ENCODE results near the gene ATP1B2. TPM values are rescaled to one million over a fixed set of nuclear protein-coding genes. Genes with fewer than 3 reads are reported as not detected.

The ATP1B2 gene
- polyA plus RNA-seq, 1 of the 3 experiments (the other 2 are of a cell fraction), result 0.05 TPM

- H3K4me1 ChIP-seq (ENCODE audit: control insufficient read depth in 1 of 2, insufficient read depth in 2 of 2, low read depth in 1 of 2, low read length in 1 of 2), result peaks cover 0 to 10% of the 10 kb centered on the region in 2 experiments; a peak in 1 of 4 replicates
- no peak overlapping the region for H3K4me2 ChIP-seq
- CTCF ChIA-PET, result interaction anchor here (0.6 to 11.8 kb wide), 14 partner anchors 8 to 90 kb away, joined by 3 to 166 read pairs (median 6); partner anchors contain the start of genes ATP1B2, EFNB3, TP53 and WRAP53
- no peaks in the 10 kb centered on the region for H3K9me3 ChIP-seq
- H3K27me3 ChIP-seq (ENCODE audit: insufficient read depth), result no peaks in the 10 kb centered on the region
- H3K36me3 ChIP-seq (replicated peaks in 1 of 2; ENCODE audit: control insufficient read depth in 1 of 2, insufficient read depth in 2 of 2, low read length in 1 of 2), result no peaks in the 10 kb centered on the region
- WGBS (ENCODE audit: low lambda C conversion rate), result 22% methylated on average over 5 of the region's 5 CpGs
- H2AFZ ChIP-seq (ENCODE audit: low read depth), result no peak overlapping the region
- no peaks in the 10 kb centered on the region for H3K9me2 ChIP-seq
- H4K20me1 ChIP-seq (ENCODE audit: insufficient read depth), result no peaks in the 10 kb centered on the region
- H3K9ac ChIP-seq, result no peak overlapping the region
- POLR2A ChIA-PET, result interaction anchor here (0.6 to 2.1 kb wide), 3 partner anchors 53 to 298 kb away, joined by 3 to 17 read pairs (median 3); partner anchors contain the start of genes TP53 and WRAP53
- H3K27ac ChIP-seq (ENCODE audit: low read depth in 2 of 2, low read length in 1 of 2), result no peak overlapping the region
- no peaks in the 10 kb centered on the region for H3K79me2 ChIP-seq (ENCODE audit: insufficient read depth)
- H3K4me3 ChIP-seq (ENCODE audit: low read depth in 2 of 2, low read length in 1 of 2), result no peak overlapping the region
- H3F3A ChIP-seq (replicated peaks; ENCODE audit: insufficient read depth), result no peaks in the 10 kb centered on the region
- peak; percentile 89 for DNase-seq
- TF ChIP-seq TEAD4 (IDR thresholded peaks at IDR 0.05; ENCODE audit: borderline replicate concordance, insufficient read depth) (no peak), USF2 (IDR thresholded peaks at IDR 0.05; ENCODE audit: borderline replicate concordance, low read depth, low read length) (no peak), SMC3 (IDR thresholded peaks at IDR 0.05; ENCODE audit: low read depth, low read length) (peak; percentile 80), PBX3 (IDR thresholded peaks at IDR 0.05) (no peak), RFX5 (IDR thresholded peaks at IDR 0.05; ENCODE audit: low read length) (no peak), POLR2AphosphoS5 (IDR thresholded peaks at IDR 0.05; ENCODE audit: low read depth, low read length) (no peak), REST (IDR thresholded peaks at IDR 0.05; ENCODE audit: low read depth, low read length) (no peak), EZH2phosphoT487 (IDR thresholded peaks at IDR 0.05; ENCODE audit: borderline replicate concordance, low read depth) (no peak), YY1 (IDR thresholded peaks at IDR 0.05; ENCODE audit: low read depth) (no peak), EP300 (IDR thresholded peaks at IDR 0.05; ENCODE audit: borderline replicate concordance in 1 of 2, low read depth in 1 of 2, low read length in 1 of 2) (0 out of 4 replicates have a peak, but pooled peaks of 1 of the 2 experiments have one; percentile 22), TCF12 (IDR thresholded peaks at IDR 0.05) (no peak), JUND (IDR thresholded peaks at IDR 0.05) (no peak), ZBTB33 (IDR thresholded peaks at IDR 0.05; ENCODE audit: borderline replicate concordance, low read depth) (no peak), GATA2 (CRISPR knock-in tag; IDR thresholded peaks at IDR 0.05) (no peak), IRF3 (IDR thresholded peaks at IDR 0.05; ENCODE audit: low read depth, low read length) (no peak), RXRA (IDR thresholded peaks at IDR 0.05; ENCODE audit: borderline replicate concordance, low read depth) (no peak), CHD2 (IDR thresholded peaks at IDR 0.05; ENCODE audit: low read length, partially characterized antibody) (no peak), SIN3A (IDR thresholded peaks at IDR 0.05; ENCODE audit: borderline replicate concordance, low read depth, low read length) (no peak), FOXM1 (IDR thresholded peaks at IDR 0.05; ENCODE audit: low read depth) (no peak), GABPA (IDR thresholded peaks at IDR 0.05; ENCODE audit: low read depth) (no peak), USF1 (IDR thresholded peaks at IDR 0.05; ENCODE audit: borderline replicate concordance, low read depth) (no peak), MAX (IDR thresholded peaks at IDR 0.05; ENCODE audit: low read depth) (no peak), MEF2A (IDR thresholded peaks at IDR 0.05; ENCODE audit: borderline replicate concordance, low read depth) (no peak), NFIC (IDR thresholded peaks at IDR 0.05; ENCODE audit: borderline replicate concordance) (no peak), FOSL2 (IDR thresholded peaks at IDR 0.05; ENCODE audit: borderline replicate concordance, low read depth) (no peak)
Observed at GRCh38 chr17:7634384-7634783, 16.3 kb upstream of the ATP1B2 start.
